HEK293 (cell line): ENCODE data around the gene TGFBRAP1.

Source experiments
- CTCF ChIA-PET: fragments of 350-600 bp; formaldehyde crosslinking; extraction: SDS; loops from one replicate; lab custom pipeline; 2021; ENCODE audit warnings: antibody characterized with exemption; lab: Yijun Ruan, JAX
- POLR2A ChIA-PET: fragments of 300-600 bp; formaldehyde crosslinking; extraction: SDS; loops from one replicate; lab custom pipeline; 2020; ENCODE audit warnings: antibody characterized with exemption, inconsistent platforms; lab: Yijun Ruan, JAX
- H3K27ac ChIP-seq: fragments of 200-500 bp; sonication (Bioruptor generic); 2 replicates; pipeline ENCODE4 v1.5.1; 2014; ENCODE audit warnings: low read depth, low read length, control low read depth, inconsistent platforms; ENCODE audit errors: extremely low read depth
- H3K36me3 ChIP-seq, 2 experiments: fragments of 200-500 bp in 1 of 2; sonication (Bioruptor generic) in 1 of 2; 1 replicate in 1 of 2; 2 replicates in 1 of 2; pipeline ENCODE4 v1.5.1; 2014 to 2017; ENCODE audit warnings: inconsistent platforms in 2 of 2, low read length in 2 of 2; ENCODE audit not compliant: control insufficient read depth in 2 of 2, insufficient read depth in 1 of 2
- H3K4me1 ChIP-seq: fragments of 200-500 bp; sonication (Bioruptor generic); 2 replicates; pipeline ENCODE4 v1.5.1; 2014; ENCODE audit warnings: mild to moderate bottlenecking, low read length, inconsistent platforms; ENCODE audit not compliant: control insufficient read depth, insufficient read depth
- H3K4me3 ChIP-seq: 2 replicates; pipeline ENCODE4 v1.5.1; 2011; ENCODE audit warnings: low read depth, mild to moderate bottlenecking, control low read depth, low read length, moderate library complexity
- H3K9me3 ChIP-seq: fragments of 200-500 bp; sonication (Bioruptor generic); 2 replicates; pipeline ENCODE4 v1.5.1; 2014; ENCODE audit warnings: low read depth, low read length, inconsistent platforms; ENCODE audit not compliant: control insufficient read depth, insufficient read depth
- HOXD13 ChIP-seq: sonication (generic); formaldehyde crosslinking; IDR thresholded peaks from 2 replicates; pipeline ENCODE4 v1.8.0; 2022; ENCODE audit warnings: missing genetic modification reagents, borderline replicate concordance
- SALL2 ChIP-seq: fragments of 450-650 bp; formaldehyde crosslinking; IDR thresholded peaks from 2 replicates; pipeline ENCODE4 v1.5.0; 2017; ENCODE audit warnings: missing biosample characterization, mild to moderate bottlenecking, missing genetic modification characterization, borderline replicate concordance
- ZNF121 ChIP-seq: fragments of 450-650 bp; formaldehyde crosslinking; IDR thresholded peaks from 2 replicates; pipeline ENCODE4 v1.5.1; 2016; ENCODE audit warnings: missing biosample characterization, missing genetic modification characterization
- ZNF157 ChIP-seq: fragments of 450-650 bp; formaldehyde crosslinking; IDR thresholded peaks from 2 replicates; pipeline ENCODE4 v1.5.1; 2016; ENCODE audit warnings: missing biosample characterization, missing genetic modification characterization
- ZNF26 ChIP-seq: fragments of 450-650 bp; formaldehyde crosslinking; IDR thresholded peaks from 2 replicates; pipeline ENCODE4 v1.5.1; 2016; ENCODE audit warnings: missing biosample characterization, missing genetic modification characterization
- ZNF280D ChIP-seq: fragments of 450-650 bp; formaldehyde crosslinking; IDR thresholded peaks from 2 replicates; pipeline ENCODE4 v1.5.1; 2016; ENCODE audit warnings: missing biosample characterization, missing genetic modification characterization
- ZNF404 ChIP-seq: fragments of 450-650 bp; formaldehyde crosslinking; IDR thresholded peaks from 2 replicates; pipeline ENCODE4 v1.5.1; 2017; ENCODE audit warnings: missing biosample characterization, missing genetic modification characterization
- ZNF488 ChIP-seq: fragments of 450-650 bp; formaldehyde crosslinking; IDR thresholded peaks from 2 replicates; pipeline ENCODE4 v1.5.1; 2016; ENCODE audit warnings: missing biosample characterization, missing genetic modification characterization
- ZNF571 ChIP-seq: fragments of 450-650 bp; formaldehyde crosslinking; IDR thresholded peaks from 2 replicates; pipeline ENCODE4 v1.5.0; 2017; ENCODE audit warnings: missing biosample characterization, missing genetic modification characterization
- ZNF624 ChIP-seq: fragments of 450-650 bp; formaldehyde crosslinking; IDR thresholded peaks from 2 replicates; pipeline ENCODE4 v1.5.1; 2017; ENCODE audit warnings: missing biosample characterization, missing genetic modification characterization
- ZNF701 ChIP-seq: fragments of 450-650 bp; formaldehyde crosslinking; IDR thresholded peaks from 2 replicates; pipeline ENCODE4 v1.5.1; 2016; ENCODE audit warnings: missing biosample characterization, missing genetic modification characterization

TGFBRAP1 gene

GRCh38 chr2:105241443-105241842, 88.1 kb downstream of the TGFBRAP1 start, which contains the start of gene GPR45:
Gene GPR45 (plus strand): TSS chr2:105241743. CDS start chr2:105241859, 116 bp downstream.
- Histone ChIP-seq H3K4me1 (no peaks in the 10 kb centered on the region), H3K9me3 (no peaks in the 10 kb centered on the region), H3K27ac (no peak within 1 kb of the TSS), H3K36me3 (no peaks in the 10 kb centered on the region), H3K4me3 (no peak within 1 kb of the TSS)
- POLR2A ChIA-PET: interaction anchor here (0.6 kb wide), 1 partner anchor 28 kb away, joined by 3 read pairs; no protein-coding TSS in a partner anchor
- TF ChIP-seq ZNF121 (tag by site-specific recombination): no peak
- no peak for TF ChIP-seq ZNF488 (tag by site-specific recombination)
- no peak for TF ChIP-seq ZNF571 (tag by site-specific recombination)
- TF ChIP-seq SALL2 (tag by site-specific recombination): no peak
- no peak for TF ChIP-seq ZNF404 (tag by site-specific recombination)
- TF ChIP-seq ZNF26: no peak
- no peak for TF ChIP-seq ZNF157 (tag by site-specific recombination)
- no peak for TF ChIP-seq ZNF280D (tag by site-specific recombination)
- CTCF ChIA-PET: interaction anchor here (0.9 to 15.0 kb wide), 6 partner anchors 13 to 127 kb away, joined by 3 to 343 read pairs (median 4); no protein-coding TSS in a partner anchor

- H3K27ac ChIP-seq: no peak overlapping the region
- CTCF ChIA-PET: interaction anchor here (0.6 to 15.0 kb wide), 14 partner anchors 10 to 390 kb away, joined by 3 to 343 read pairs (median 4); no protein-coding TSS in a partner anchor
These were observed 89.6 kb downstream of the TGFBRAP1 start for GRCh38 chr2:105239924-105240323.

GRCh38 chr2:105238664-105239240, 90.8 kb downstream of the TGFBRAP1 start:
- H3K27ac ChIP-seq: no peak overlapping the region
- no peaks in the 10 kb centered on the region for H3K9me3 ChIP-seq
- no peaks in the 10 kb centered on the region for H3K36me3 ChIP-seq
- no peak overlapping the region for H3K4me3 ChIP-seq
- ChIA-PET CTCF (interaction anchor here (0.6 to 15.0 kb wide), 28 partner anchors 9 to 1818 kb away, joined by 3 to 343 read pairs (median 4); no protein-coding TSS in a partner anchor), POLR2A (interaction anchor here (0.6 to 1.0 kb wide), 5 partner anchors 18 to 201 kb away, joined by 3 to 5 read pairs (median 3); partner anchors contain the start of gene MRPS9)
- no peak for TF ChIP-seq ZNF701 (tag by site-specific recombination)
- H3K4me1 ChIP-seq: no peaks in the 10 kb centered on the region

More at GRCh38 chr2:105239924-105240323, 89.6 kb downstream of the TGFBRAP1 start:
- H3K9me3 ChIP-seq: no peaks in the 10 kb centered on the region
- H3K4me3 ChIP-seq: no peak overlapping the region
- TF ChIP-seq ZNF624 (tag by site-specific recombination): no peak
- TF ChIP-seq HOXD13 (CRISPR knock-in tag): no peak
- no peaks in the 10 kb centered on the region for H3K36me3 ChIP-seq
- POLR2A ChIA-PET: no interaction called here
- no peaks in the 10 kb centered on the region for H3K4me1 ChIP-seq
